Loucy (cell line): ENCODE results near the gene VEGFD.

Experiments used
- H2AFZ ChIP-seq: fragments of 200-600 bp; sonication (generic); 2 replicates; pipeline ENCODE4 v1.6.0; 2016; ENCODE audit warnings: antibody characterized with exemption, mild to moderate bottlenecking, low read length, moderate library complexity
- H3F3A ChIP-seq: fragments of 200-600 bp; 2 replicates; pipeline ENCODE4 v1.6.0; 2016; ENCODE audit warnings: antibody characterized with exemption, low read depth, mild to moderate bottlenecking
- H3K27me3 ChIP-seq: fragments of 200-600 bp; sonication (generic); 2 replicates; pipeline ENCODE4 v1.6.1; 2014; ENCODE audit warnings: low read length, mild to moderate bottlenecking; ENCODE audit not compliant: insufficient read depth, poor library complexity, severe bottlenecking
- H3K36me3 ChIP-seq: fragments of 200-600 bp; sonication (generic); 2 replicates; pipeline ENCODE4 v1.6.1; 2016; ENCODE audit warnings: low read length; ENCODE audit not compliant: insufficient read depth
- H3K4me1 ChIP-seq: fragments of 200-600 bp; sonication (generic); 2 replicates; pipeline ENCODE4 v1.5.1; 2014; ENCODE audit warnings: low read length, mild to moderate bottlenecking; ENCODE audit not compliant: insufficient read depth, poor library complexity, severe bottlenecking
- H3K4me2 ChIP-seq: fragments of 200-600 bp; sonication (generic); 2 replicates; pipeline ENCODE4 v1.6.0; 2014; ENCODE audit warnings: antibody characterized with exemption, low read length, low read depth, mild to moderate bottlenecking; ENCODE audit not compliant: poor library complexity, severe bottlenecking
- H3K4me3 ChIP-seq: fragments of 200-600 bp; sonication (generic); 2 replicates; pipeline ENCODE4 v1.5.1; 2014; ENCODE audit warnings: low read length, mild to moderate bottlenecking, mixed read lengths; ENCODE audit not compliant: poor library complexity, severe bottlenecking
- H3K79me2 ChIP-seq: fragments of 200-600 bp; sonication (generic); 2 replicates; pipeline ENCODE4 v1.6.1; 2014; ENCODE audit warnings: low read length; ENCODE audit not compliant: insufficient read depth
- H3K9ac ChIP-seq: fragments of 200-600 bp; sonication (generic); 2 replicates; pipeline ENCODE4 v1.6.0; 2014; ENCODE audit warnings: mild to moderate bottlenecking, low read depth, low read length, moderate library complexity; ENCODE audit not compliant: poor library complexity, severe bottlenecking
- H3K9me2 ChIP-seq: fragments of 200-600 bp; sonication (generic); replicated peaks from 2 replicates; pipeline ENCODE4 v1.6.1; 2016; ENCODE audit warnings: low read depth, low read length, mixed read lengths
- H3K9me3 ChIP-seq: fragments of 200-600 bp; sonication (generic); 2 replicates; pipeline ENCODE4 v1.6.1; 2014; ENCODE audit warnings: mild to moderate bottlenecking, antibody characterized with exemption, low read length, low read depth; ENCODE audit not compliant: insufficient read depth
- H4K20me1 ChIP-seq: fragments of 200-600 bp; sonication (generic); 2 replicates; pipeline ENCODE4 v1.6.0; 2014; ENCODE audit warnings: antibody characterized with exemption, low read length, mild to moderate bottlenecking; ENCODE audit not compliant: insufficient read depth, poor library complexity, severe bottlenecking
- CTCF ChIP-seq: fragments of 200-600 bp; sonication (generic); conservative IDR thresholded peaks from 2 replicates; pipeline ENCODE4 v1.5.1; 2014; ENCODE audit warnings: mild to moderate bottlenecking, antibody characterized with exemption, low read length
- EZH2phosphoT487 ChIP-seq: fragments of 200-600 bp; IDR thresholded peaks from 2 replicates; pipeline ENCODE4 v1.6.1; 2018; ENCODE audit warnings: antibody characterized with exemption, mild to moderate bottlenecking, moderate library complexity, borderline replicate concordance

The VEGFD gene

GRCh38 chrX:15336023-15336413 lies 48.2 kb downstream of the VEGFD start:
- H3K27me3 ChIP-seq, result no peaks in the 10 kb centered on the region
- H3K9me3 ChIP-seq, result no peaks in the 10 kb centered on the region
- peak overlapping the region; percentile 58 for H3K9ac ChIP-seq
- TF ChIP-seq CTCF (no peak), EZH2phosphoT487 (no peak)
- H3K4me1 ChIP-seq, result peaks cover 9% of the 10 kb centered on the region
- peaks cover 31% of the 10 kb centered on the region for H3K79me2 ChIP-seq
- H3K4me2 ChIP-seq, result peak overlapping the region; percentile 89
- peak overlapping the region; percentile 88 for H2AFZ ChIP-seq
- peak overlapping the region; percentile 80 for H3K4me3 ChIP-seq
- peaks cover 5% of the 10 kb centered on the region for H4K20me1 ChIP-seq
- H3K36me3 ChIP-seq, result peaks cover 8% of the 10 kb centered on the region; the same call in 1 of the 2 replicates
- no peaks in the 10 kb centered on the region for H3F3A ChIP-seq
- no peaks in the 10 kb centered on the region for H3K9me2 ChIP-seq

GRCh38 chrX:15335135-15336022 lies 48.8 kb downstream of the VEGFD start, which contains the start of gene PIGA:
Gene PIGA, minus strand, starts transcription at chrX:15335523. Its CDS starts 3,593 bp downstream, at chrX:15331930.
- peaks cover 5% of the 10 kb centered on the region for H4K20me1 ChIP-seq
- peak within 1 kb of the TSS; percentile 89 for H3K4me2 ChIP-seq
- peak within 1 kb of the TSS; percentile 88 for H2AFZ ChIP-seq

GRCh38 chrX:15334561-15334960 lies 49.7 kb downstream of the VEGFD start:
- Histone ChIP-seq H3K4me3 (peak overlapping the region; percentile 92), H3K79me2 (peaks cover 31% of the 10 kb centered on the region), H3K4me2 (peak overlapping the region; percentile 85), H2AFZ (peak overlapping the region; percentile 75; the same call in 1 of the 2 replicates), H3K9me2 (no peaks in the 10 kb centered on the region), H4K20me1 (peaks cover 5% of the 10 kb centered on the region), H3F3A (no peaks in the 10 kb centered on the region), H3K36me3 (peaks cover 10% of the 10 kb centered on the region; the same call in 1 of the 2 replicates), H3K9me3 (no peaks in the 10 kb centered on the region), H3K27me3 (no peaks in the 10 kb centered on the region), H3K4me1 (peaks cover 9% of the 10 kb centered on the region), H3K9ac (peak overlapping the region; percentile 89)
- TF ChIP-seq EZH2phosphoT487 (no peak), CTCF (no peak)

More at GRCh38 chrX:15335135-15336022, 48.8 kb downstream of the VEGFD start, which contains the start of gene PIGA:
- peaks cover 31% of the 10 kb centered on the region for H3K79me2 ChIP-seq
- H3K9ac ChIP-seq, result peak within 1 kb of the TSS; percentile 89
- no peaks in the 10 kb centered on the region for H3K9me2 ChIP-seq
- peaks cover 10% of the 10 kb centered on the region; the same call in 1 of the 2 replicates for H3K36me3 ChIP-seq
- peak within 1 kb of the TSS; percentile 92 for H3K4me3 ChIP-seq
- H3K4me1 ChIP-seq, result peaks cover 9% of the 10 kb centered on the region
- no peaks in the 10 kb centered on the region for H3K27me3 ChIP-seq
- no peaks in the 10 kb centered on the region for H3F3A ChIP-seq
- H3K9me3 ChIP-seq, result no peaks in the 10 kb centered on the region
- TF ChIP-seq CTCF, result no peak
- TF ChIP-seq EZH2phosphoT487, result no peak
